ENCODE data around the gene CXCR1. TPM values are rescaled to one million over a fixed set of nuclear protein-coding genes. Genes with fewer than 3 reads are reported as not detected.
"Not testable (repeated sequence)": the region's sequence is repeated elsewhere in the genome, so short reads cannot be mapped to it uniquely, and the experiment has no call there.

Gene CXCR1
- total and polyA plus RNA-seq, 2 donors = 0.24 to 0.37 TPM

DNA sequence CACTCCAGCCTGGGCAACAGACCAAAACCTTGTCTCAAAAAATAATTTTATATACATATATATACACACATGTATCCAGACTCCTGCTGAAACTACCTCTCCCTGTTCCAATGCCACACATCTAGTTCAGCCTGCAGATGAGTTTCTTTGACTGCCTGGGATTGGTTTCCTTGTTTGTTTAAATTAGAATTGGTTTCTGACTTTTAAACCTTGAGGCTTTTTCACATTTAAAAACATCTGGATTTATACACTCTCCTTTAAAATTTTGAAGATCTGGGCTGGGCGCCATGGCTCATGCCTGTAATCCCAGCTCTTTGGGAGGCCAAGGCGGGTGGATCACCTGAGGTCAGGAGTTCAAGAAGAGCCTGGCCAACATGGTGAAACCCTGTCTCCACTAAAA, 21.8 kb upstream of the CXCR1 start:
- peaks cover 3 to 7% of the 10 kb centered on the region in 2 donors for H3K4me1 ChIP-seq (ENCODE audit: control insufficient read depth in 2 of 2, insufficient read depth in 2 of 2, low read length in 2 of 2)
- H3K4me3 ChIP-seq (ENCODE audit: low read length in 2 of 2) = no peak overlapping the region
- WGBS = 97% methylated on average over 2 of the region's 2 CpGs
- no peaks in the 10 kb centered on the region for H3K27me3 ChIP-seq (ENCODE audit: control insufficient read depth in 2 of 2, insufficient read depth in 1 of 2, low read length in 1 of 2)
- no peak overlapping the region for H3K27ac ChIP-seq (ENCODE audit: low read depth in 1 of 2, low read length in 1 of 2)
- H3K9me3 ChIP-seq (ENCODE audit: control insufficient read depth in 2 of 2, insufficient read depth in 1 of 2, low read length in 1 of 2) = no peaks in the 10 kb centered on the region
- DNase-seq (ENCODE audit: low read depth in 6 of 9, low spot score in 9 of 9) = no peak
- no peaks in the 10 kb centered on the region for H3K36me3 ChIP-seq (ENCODE audit: control insufficient read depth in 2 of 2, insufficient read depth in 2 of 2, low read length in 1 of 2)

DNA sequence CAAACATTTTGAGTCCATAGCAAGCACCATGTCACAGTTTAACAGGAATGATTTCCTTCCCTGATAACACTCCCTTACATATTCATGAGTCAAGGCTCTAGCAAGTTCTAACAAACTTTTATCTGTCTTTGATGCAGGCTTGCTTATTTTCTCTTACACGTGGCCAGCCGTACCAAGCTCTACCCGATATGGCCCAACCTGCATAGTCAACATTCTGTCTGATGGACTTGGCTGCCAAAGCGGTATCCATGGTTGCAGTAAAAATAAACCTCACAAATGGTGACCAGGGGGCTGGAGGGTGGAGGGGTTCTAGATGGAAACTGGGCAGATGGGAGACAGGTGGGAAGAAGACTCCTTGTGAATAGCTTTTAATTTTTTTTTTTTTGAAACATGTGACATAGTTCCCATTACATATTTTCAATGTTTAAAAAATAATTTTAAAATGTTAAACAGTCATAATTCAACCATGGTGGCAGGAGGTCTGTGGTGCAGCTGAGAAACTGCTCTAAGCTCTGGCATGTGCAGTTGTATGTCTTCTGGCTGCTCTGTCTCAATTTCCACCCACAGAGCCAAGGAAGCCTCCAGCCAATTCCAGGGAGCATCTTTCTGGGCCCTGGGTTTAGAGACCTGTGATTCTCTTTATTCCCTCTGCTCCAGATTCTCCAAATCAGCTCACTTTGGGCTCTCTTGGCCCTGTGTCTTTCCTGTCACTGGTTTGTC, 20.7 kb upstream of the CXCR1 start:
- H3K27me3 ChIP-seq (ENCODE audit: control insufficient read depth in 2 of 2, insufficient read depth in 1 of 2, low read length in 1 of 2) = no peaks in the 10 kb centered on the region
- no peak overlapping the region for H3K27ac ChIP-seq (ENCODE audit: low read depth in 1 of 2, low read length in 1 of 2)
- 94% methylated on average over 4 of the region's 4 CpGs for WGBS
- H3K9me3 ChIP-seq (ENCODE audit: control insufficient read depth in 2 of 2, insufficient read depth in 1 of 2, low read length in 1 of 2) = no peaks in the 10 kb centered on the region
- DNase-seq (ENCODE audit: low read depth in 6 of 9, low spot score in 9 of 9) = no peak
- H3K4me3 ChIP-seq (ENCODE audit: low read length in 2 of 2) = no peak overlapping the region
- peaks cover 3 to 7% of the 10 kb centered on the region in 2 donors for H3K4me1 ChIP-seq (ENCODE audit: control insufficient read depth in 2 of 2, insufficient read depth in 2 of 2, low read length in 2 of 2)
- H3K36me3 ChIP-seq (ENCODE audit: control insufficient read depth in 2 of 2, insufficient read depth in 2 of 2, low read length in 1 of 2) = no peaks in the 10 kb centered on the region

DNA sequence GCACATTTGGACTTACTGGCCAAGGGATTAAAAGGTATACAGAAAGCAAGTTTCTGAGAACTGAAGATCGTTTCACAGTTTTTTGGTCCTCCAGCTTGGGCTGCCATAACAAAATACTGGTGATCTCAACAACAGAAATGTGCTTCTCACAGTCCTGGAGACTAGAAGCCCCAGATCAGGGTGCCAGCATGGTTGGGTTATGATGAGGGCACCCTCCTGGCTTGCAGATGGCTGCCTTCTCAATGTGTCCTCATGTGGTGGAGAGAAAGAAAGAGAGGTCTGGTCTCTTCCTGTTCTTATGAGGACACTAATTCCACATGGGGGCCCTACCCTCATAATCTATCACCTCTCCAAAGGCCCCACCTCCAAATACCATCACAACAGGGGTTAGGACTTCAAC, 20.1 kb upstream of the CXCR1 start:
- Histone ChIP-seq H3K27ac (ENCODE audit: low read depth in 1 of 2, low read length in 1 of 2) (no peak overlapping the region), H3K4me1 (ENCODE audit: control insufficient read depth in 2 of 2, insufficient read depth in 2 of 2, low read length in 2 of 2) (peaks cover 3 to 7% of the 10 kb centered on the region in 2 donors), H3K36me3 (ENCODE audit: control insufficient read depth in 2 of 2, insufficient read depth in 2 of 2, low read length in 1 of 2) (no peaks in the 10 kb centered on the region), H3K9me3 (ENCODE audit: control insufficient read depth in 2 of 2, insufficient read depth in 1 of 2, low read length in 1 of 2) (no peaks in the 10 kb centered on the region), H3K27me3 (ENCODE audit: control insufficient read depth in 2 of 2, insufficient read depth in 1 of 2, low read length in 1 of 2) (no peaks in the 10 kb centered on the region), H3K4me3 (ENCODE audit: low read length in 2 of 2) (no peak overlapping the region)
- WGBS = 89% methylated on average over 1 of the region's 1 CpG
- DNase-seq (ENCODE audit: low read depth in 6 of 9, low spot score in 9 of 9) = no peak

DNA sequence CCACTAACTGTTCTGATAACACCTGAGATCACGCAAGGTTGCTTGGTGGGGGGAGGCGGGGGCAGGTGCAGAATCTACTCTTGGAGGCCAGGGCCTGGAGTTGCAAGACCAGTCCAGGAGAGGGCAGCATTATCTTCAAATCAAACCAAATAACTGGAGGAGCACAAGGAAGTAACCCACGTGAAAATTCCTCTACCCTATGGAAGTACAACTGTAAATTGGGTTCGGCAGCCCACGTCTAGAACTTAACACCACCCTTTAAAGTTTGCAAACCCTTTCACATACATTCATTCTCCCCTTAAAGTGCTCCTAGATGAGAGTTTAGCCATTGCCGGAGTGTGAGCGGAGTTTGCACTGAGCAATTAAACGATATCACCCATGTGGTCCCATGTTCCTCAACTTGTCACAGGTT, 19.6 kb upstream of the CXCR1 start:
- H3K27me3 ChIP-seq (ENCODE audit: control insufficient read depth in 2 of 2, insufficient read depth in 1 of 2, low read length in 1 of 2) = peaks cover 0 to 3% of the 10 kb centered on the region in 2 donors
- no peak overlapping the region for H3K4me3 ChIP-seq (ENCODE audit: low read length in 2 of 2)
- peaks cover 3 to 7% of the 10 kb centered on the region in 2 donors for H3K4me1 ChIP-seq (ENCODE audit: control insufficient read depth in 2 of 2, insufficient read depth in 2 of 2, low read length in 2 of 2)
- H3K36me3 ChIP-seq (ENCODE audit: control insufficient read depth in 2 of 2, insufficient read depth in 2 of 2, low read length in 1 of 2) = no peaks in the 10 kb centered on the region
- no peaks in the 10 kb centered on the region for H3K9me3 ChIP-seq (ENCODE audit: control insufficient read depth in 2 of 2, insufficient read depth in 1 of 2, low read length in 1 of 2)
- no peak overlapping the region for H3K27ac ChIP-seq (ENCODE audit: low read depth in 1 of 2, low read length in 1 of 2)
- peak in 8 of 9 donors; percentile 30 to 76 (median 50) for DNase-seq (ENCODE audit: low read depth in 6 of 9, low spot score in 9 of 9)
- WGBS = 38% methylated on average over 8 of the region's 8 CpGs

DNA sequence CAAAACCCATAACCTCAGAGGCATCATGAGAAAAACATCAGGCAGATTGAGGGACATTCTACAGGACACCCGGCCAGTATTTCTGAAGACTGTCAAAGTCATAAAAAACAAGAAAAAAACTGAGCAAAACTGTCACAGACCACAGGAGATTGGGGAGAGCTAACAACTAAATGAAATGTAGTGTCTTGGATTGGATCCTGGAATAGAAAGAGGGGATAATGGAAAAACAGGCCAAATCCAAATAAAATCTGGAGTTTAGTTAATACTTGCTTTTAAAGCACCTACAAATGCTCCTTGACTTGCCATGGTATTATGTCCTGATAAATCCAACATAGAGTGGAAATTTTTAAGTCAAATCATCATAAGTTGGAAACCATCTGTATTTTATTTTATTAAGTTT, 17.6 kb upstream of the CXCR1 start:
- Histone ChIP-seq H3K4me3 (ENCODE audit: low read length in 2 of 2) (no peak overlapping the region), H3K36me3 (ENCODE audit: control insufficient read depth in 2 of 2, insufficient read depth in 2 of 2, low read length in 1 of 2) (no peaks in the 10 kb centered on the region), H3K4me1 (ENCODE audit: control insufficient read depth in 2 of 2, insufficient read depth in 2 of 2, low read length in 2 of 2) (peaks cover 3 to 7% of the 10 kb centered on the region in 2 donors), H3K27ac (ENCODE audit: low read depth in 1 of 2, low read length in 1 of 2) (no peak overlapping the region), H3K27me3 (ENCODE audit: control insufficient read depth in 2 of 2, insufficient read depth in 1 of 2, low read length in 1 of 2) (peaks cover 0 to 3% of the 10 kb centered on the region in 2 donors), H3K9me3 (ENCODE audit: control insufficient read depth in 2 of 2, insufficient read depth in 1 of 2, low read length in 1 of 2) (no peaks in the 10 kb centered on the region)
- DNase-seq (ENCODE audit: low read depth in 6 of 9, low spot score in 9 of 9) = no peak
- 98% methylated on average over 1 of the region's 1 CpG for WGBS

DNA sequence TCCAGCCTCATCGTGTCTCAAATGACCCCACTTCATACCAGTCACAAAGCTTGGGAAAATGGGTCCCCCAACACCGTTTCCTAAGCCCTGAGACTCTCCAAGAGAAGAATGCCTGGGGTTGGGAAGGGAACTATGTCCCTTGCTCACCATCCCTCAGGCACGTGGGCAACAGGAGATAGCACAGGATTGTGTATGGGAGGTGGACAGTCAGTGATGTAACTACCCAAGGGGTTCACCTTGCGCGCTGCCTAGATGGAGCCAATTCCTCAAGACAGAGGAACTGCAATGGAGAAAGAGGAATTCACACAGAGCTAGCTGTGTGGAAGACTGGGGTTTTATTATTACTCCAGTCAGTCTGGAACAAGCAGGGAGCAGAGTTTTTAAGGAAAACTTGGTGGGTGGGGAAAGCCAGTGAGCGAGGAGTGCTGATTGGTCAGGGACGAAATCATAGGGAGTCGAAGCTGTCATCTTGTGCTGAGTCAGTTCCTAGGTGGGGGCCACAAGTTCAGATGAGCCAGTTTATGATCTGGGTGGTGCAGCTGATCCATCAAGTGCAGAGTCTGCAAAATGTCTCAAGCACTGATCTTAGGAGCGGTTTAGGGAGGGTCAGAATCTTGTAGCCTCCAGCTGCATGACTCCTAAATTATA, 13.8 kb upstream of the CXCR1 start:
- Histone ChIP-seq H3K4me3 (ENCODE audit: low read length in 2 of 2) (no peak overlapping the region), H3K4me1 (ENCODE audit: control insufficient read depth in 2 of 2, insufficient read depth in 2 of 2, low read length in 2 of 2) (no peaks in the 10 kb centered on the region), H3K27ac (ENCODE audit: low read depth in 1 of 2, low read length in 1 of 2) (no peak overlapping the region), H3K36me3 (ENCODE audit: control insufficient read depth in 2 of 2, insufficient read depth in 2 of 2, low read length in 1 of 2) (no peaks in the 10 kb centered on the region), H3K27me3 (ENCODE audit: control insufficient read depth in 2 of 2, insufficient read depth in 1 of 2, low read length in 1 of 2) (peaks cover 0 to 3% of the 10 kb centered on the region in 2 donors), H3K9me3 (ENCODE audit: control insufficient read depth in 2 of 2, insufficient read depth in 1 of 2, low read length in 1 of 2) (no peaks in the 10 kb centered on the region)
- no peak for DNase-seq (ENCODE audit: low read depth in 6 of 9, low spot score in 9 of 9)
- WGBS = 84% methylated on average over 9 of the region's 9 CpGs

DNA sequence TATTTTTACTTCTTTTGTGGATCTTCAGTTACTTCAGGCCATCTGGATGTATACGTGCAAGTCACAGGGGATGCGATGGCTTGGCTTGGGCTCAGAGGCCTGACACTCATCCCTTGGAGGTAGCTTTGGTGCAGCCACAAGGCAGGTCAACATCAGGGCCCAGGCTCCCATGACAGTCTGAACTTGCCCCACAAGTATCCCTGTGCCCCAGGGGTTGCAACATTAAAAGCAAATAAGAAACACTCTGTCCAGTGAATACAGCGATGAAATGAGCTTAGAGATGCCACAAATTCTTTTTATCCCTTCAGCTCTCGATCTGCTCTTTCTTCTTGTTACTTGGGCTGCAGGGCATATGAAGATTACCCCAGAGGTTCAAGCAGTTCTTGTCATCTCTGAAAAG, 13.0 kb upstream of the CXCR1 start:
- H3K4me3 ChIP-seq (ENCODE audit: low read length in 2 of 2) = no peak overlapping the region
- H3K36me3 ChIP-seq (ENCODE audit: control insufficient read depth in 2 of 2, insufficient read depth in 2 of 2, low read length in 1 of 2) = no peaks in the 10 kb centered on the region
- H3K9me3 ChIP-seq (ENCODE audit: control insufficient read depth in 2 of 2, insufficient read depth in 1 of 2, low read length in 1 of 2) = no peaks in the 10 kb centered on the region
- H3K4me1 ChIP-seq (ENCODE audit: control insufficient read depth in 2 of 2, insufficient read depth in 2 of 2, low read length in 2 of 2) = no peaks in the 10 kb centered on the region
- 98% methylated on average over 4 of the region's 4 CpGs for WGBS
- H3K27me3 ChIP-seq (ENCODE audit: control insufficient read depth in 2 of 2, insufficient read depth in 1 of 2, low read length in 1 of 2) = peaks cover 0 to 3% of the 10 kb centered on the region in 2 donors
- H3K27ac ChIP-seq (ENCODE audit: low read depth in 1 of 2, low read length in 1 of 2) = no peak overlapping the region
- no peak for DNase-seq (ENCODE audit: low read depth in 6 of 9, low spot score in 9 of 9)

DNA sequence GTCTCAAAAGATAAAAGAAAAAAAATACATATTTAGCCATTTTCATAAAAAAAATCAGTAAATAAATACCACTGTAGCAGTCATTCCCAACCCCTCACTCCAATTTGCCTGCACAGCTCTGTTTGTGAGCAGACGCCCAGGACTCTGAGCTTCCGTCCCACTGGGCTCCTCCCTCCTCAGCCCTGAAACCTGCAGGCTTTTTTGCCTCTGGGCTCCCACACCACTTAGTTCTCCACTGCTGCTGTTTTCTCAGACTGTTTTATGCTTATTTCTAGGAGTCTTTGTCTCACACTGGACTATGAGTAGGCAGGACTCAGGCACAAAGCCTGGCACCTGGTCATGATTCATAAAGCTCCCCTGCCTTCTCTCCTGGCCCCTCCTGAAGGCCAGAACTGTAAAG, 6.1 kb upstream of the CXCR1 start:
- Histone ChIP-seq H3K4me3 (ENCODE audit: low read length in 2 of 2) (no peak overlapping the region), H3K27me3 (ENCODE audit: control insufficient read depth in 2 of 2, insufficient read depth in 1 of 2, low read length in 1 of 2) (no peaks in the 10 kb centered on the region), H3K36me3 (ENCODE audit: control insufficient read depth in 2 of 2, insufficient read depth in 2 of 2, low read length in 1 of 2) (no peaks in the 10 kb centered on the region), H3K4me1 (ENCODE audit: control insufficient read depth in 2 of 2, insufficient read depth in 2 of 2, low read length in 2 of 2) (peaks cover 5 to 16% of the 10 kb centered on the region in 2 donors), H3K27ac (ENCODE audit: low read depth in 1 of 2, low read length in 1 of 2) (no peak overlapping the region), H3K9me3 (ENCODE audit: control insufficient read depth in 2 of 2, insufficient read depth in 1 of 2, low read length in 1 of 2) (no peaks in the 10 kb centered on the region)
- no peak for DNase-seq (ENCODE audit: low read depth in 6 of 9, low spot score in 9 of 9)
- WGBS = 100% methylated on average over 2 of the region's 2 CpGs

DNA sequence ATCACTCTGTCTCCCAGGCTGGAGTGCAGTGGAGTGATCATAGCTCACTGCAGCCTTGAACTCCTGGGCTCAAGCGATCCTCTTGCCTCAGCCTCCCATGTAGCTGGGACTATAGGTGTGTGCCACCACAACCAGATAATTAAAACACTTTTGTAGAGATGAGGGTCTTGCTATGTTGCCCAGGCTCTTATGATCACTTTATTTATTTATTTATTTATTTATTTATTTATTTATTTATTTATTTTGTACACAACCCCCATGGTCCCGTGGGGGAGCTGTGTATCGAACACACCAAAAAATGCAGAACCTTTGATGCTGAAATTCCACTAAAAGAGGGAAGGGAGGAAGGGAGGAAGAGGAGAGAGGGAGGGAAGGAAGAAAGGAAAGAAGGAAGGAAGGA, 5.0 kb upstream of the CXCR1 start:
- 97% methylated on average over 3 of the region's 3 CpGs for WGBS
- not testable (repeated sequence) for H3K4me3 ChIP-seq (ENCODE audit: low read length in 2 of 2); H3K36me3 ChIP-seq (ENCODE audit: control insufficient read depth in 2 of 2, insufficient read depth in 2 of 2, low read length in 1 of 2); H3K9me3 ChIP-seq (ENCODE audit: control insufficient read depth in 2 of 2, insufficient read depth in 1 of 2, low read length in 1 of 2); H3K27me3 ChIP-seq (ENCODE audit: control insufficient read depth in 2 of 2, insufficient read depth in 1 of 2, low read length in 1 of 2); H3K27ac ChIP-seq (ENCODE audit: low read depth in 1 of 2, low read length in 1 of 2); DNase-seq (ENCODE audit: low read depth in 6 of 9, low spot score in 9 of 9)
- peaks cover 14 to 26% of the 10 kb centered on the region in 2 donors for H3K4me1 ChIP-seq (ENCODE audit: control insufficient read depth in 2 of 2, insufficient read depth in 2 of 2, low read length in 2 of 2)

Measured in thymus (tissue), 11 donors.